GM19035 (cell line): ENCODE results near the gene CDH15.
"Not testable (repeated sequence)": the region's sequence is repeated elsewhere in the genome, so short reads cannot be mapped to it uniquely, and the experiment has no call there.

Experiments used
- ATAC-seq: cut with Tn5 transposase; IDR thresholded peaks from one replicate; pipeline ENCODE4 v1.9.1; 2021; ENCODE audit not compliant: unreplicated experiment

Gene CDH15

GRCh38 chr16:89155184-89155679 is 16.3 kb upstream of the CDH15 start:
- ATAC-seq = no peak

DNA sequence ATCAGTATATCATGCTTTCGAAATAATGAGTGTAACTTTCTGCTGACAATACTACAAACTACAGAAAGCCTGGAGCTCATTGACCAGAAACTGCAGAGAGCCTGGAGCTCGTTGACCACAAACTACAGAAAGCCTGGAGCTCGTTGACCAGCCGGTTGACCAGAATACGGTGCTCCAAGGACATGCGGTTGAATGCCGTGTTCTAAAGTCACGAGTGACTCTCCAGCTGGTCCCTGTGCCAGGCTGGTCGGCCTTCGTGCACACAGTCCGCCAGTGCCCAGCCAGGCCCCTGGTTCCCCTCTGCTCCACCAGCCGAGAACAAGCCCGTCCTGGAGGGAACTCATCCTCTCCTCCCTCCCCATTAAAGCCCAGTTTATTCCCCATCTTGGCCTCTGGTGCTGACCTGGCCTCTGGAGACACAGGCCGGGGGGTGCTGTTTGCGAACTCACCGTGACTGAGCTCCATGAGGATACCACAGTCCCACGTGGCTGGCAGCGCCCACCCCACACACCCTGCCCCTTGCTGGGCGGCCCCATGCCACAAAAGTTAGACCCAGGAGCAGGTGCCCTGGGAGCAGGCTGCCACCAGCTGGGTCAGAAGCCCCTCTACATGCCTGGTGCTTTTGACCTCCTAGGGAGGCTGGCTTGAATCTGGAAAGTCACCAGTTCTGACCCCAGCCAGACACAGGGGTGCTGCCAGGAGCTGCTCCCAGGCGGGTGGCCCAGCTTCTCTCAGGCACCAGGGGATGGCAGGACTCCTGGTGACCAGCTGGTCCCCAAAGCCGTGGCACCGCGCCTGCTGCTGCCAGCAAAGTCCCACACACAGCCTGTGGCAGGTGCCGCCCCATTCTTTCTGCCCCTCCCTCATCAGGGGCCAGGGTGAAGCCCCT is 15.5 kb upstream of the CDH15 start:
- no peak for ATAC-seq

- no peak for ATAC-seq
Measured at GRCh38 chr16:89156740-89157645, 14.6 kb upstream of the CDH15 start.

GRCh38 chr16:89157778-89158177 is 13.8 kb upstream of the CDH15 start:
- no peak for ATAC-seq

DNA sequence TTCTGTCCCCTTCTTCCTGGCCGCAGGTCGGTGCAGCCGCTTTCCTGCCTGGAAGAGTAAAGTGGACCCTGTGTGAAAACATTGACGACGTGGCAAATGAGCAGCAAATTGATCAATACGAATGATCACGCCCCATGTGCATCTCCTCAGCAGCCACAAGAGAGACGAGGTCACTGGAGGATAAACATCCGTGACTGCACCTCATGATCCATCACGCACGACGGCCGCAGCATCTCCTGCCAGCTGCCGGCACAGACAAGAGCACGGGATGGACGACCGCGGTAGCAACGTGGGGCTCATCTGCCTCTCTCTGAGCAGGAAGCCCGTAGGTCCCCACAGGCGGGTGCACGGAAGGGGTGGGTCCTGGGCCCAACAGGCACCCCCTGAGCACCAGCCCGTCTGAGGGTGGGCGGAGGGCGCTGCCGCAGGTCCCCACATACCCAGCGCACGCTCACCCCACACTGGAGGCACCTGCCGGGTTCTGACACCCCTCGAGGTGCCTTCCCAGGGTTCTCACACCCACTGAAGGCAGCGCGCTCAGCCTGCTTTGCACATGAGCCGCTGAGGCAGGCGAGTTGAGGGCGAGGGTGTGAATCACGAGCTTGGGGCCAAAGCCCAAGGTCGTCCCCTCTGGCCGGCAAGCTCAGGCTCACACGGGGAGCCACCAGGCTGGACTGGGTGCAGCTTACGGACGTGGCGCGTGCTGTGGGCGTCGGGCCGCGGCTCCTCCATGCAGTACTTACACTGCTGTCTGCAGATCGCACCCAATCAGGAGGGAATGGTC is 12.3 kb upstream of the CDH15 start:
- ATAC-seq = no peak

DNA sequence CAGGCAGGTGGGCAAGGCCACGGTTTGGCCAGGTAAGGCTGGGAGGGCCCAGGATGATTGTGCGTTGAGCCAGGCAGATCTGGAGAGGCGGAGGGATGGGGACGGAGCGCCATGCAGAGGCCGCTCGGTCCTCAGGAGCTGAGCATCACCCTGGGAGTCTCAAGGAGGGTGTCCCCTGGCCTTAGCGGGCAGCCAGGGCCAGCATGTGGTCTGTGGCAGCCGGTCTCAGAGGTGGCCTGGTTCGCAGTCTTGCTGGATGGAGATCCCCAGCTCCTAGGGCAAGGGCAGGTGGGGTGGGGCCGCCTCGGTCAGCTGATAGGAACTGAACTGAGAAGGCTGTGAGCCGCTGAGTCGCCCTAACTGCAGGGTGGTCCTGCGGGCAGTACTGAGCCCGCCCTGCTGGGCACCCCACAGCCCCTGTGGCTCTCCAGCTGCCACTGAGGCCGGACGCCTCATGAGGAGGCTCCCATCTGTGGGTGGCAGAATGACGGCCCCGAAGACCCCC is 11.6 kb upstream of the CDH15 start:
- ATAC-seq = no peak

GRCh38 chr16:89160977-89161701 is 10.4 kb upstream of the CDH15 start:
- no peak for ATAC-seq

DNA sequence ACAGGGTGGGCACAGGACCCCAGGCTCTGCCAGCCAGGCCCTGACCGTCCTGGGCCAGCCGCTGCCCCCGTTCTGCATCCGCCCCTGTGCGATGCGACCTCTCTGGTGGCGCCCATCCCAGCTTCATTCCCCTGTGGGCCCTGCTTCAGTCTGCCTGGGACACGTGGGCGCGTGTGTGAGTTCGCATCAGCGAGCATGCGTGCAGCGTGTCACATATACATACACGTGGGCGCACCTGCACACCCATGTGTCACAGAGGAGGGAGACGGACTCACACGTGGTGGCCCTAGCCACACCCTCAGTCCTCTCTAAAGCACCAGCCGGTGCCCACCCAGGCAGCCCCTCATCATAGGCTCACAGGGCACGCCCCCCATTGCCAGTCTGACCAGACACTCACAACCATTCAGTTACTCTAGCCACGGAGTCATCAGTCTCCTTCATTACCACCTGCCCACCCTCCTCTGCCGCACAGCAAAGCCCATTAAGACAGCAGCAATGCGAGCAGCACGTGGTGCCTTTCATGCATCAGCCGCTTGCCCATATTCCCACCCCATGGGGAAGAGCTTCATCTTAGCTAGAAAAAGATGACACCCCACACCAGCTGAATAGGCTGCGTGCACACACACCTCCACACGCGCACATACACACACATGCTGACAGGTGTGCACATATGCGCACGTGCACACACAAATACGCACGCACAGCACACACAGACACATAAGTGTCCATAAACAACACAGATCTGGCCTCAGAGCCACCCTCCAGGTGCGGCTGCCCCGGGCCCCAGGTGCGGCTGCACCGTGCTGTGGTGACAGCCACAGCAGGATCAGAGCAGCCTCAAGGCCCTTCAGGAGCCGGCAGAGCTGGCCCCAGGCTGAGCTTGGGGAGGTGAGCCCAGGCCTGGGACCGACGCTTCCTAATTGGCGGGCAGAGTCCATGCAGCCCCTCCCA is 9.5 kb upstream of the CDH15 start:
- no peak for ATAC-seq

GRCh38 chr16:89163297-89163696 is 8.3 kb upstream of the CDH15 start:
- no peak for ATAC-seq

DNA sequence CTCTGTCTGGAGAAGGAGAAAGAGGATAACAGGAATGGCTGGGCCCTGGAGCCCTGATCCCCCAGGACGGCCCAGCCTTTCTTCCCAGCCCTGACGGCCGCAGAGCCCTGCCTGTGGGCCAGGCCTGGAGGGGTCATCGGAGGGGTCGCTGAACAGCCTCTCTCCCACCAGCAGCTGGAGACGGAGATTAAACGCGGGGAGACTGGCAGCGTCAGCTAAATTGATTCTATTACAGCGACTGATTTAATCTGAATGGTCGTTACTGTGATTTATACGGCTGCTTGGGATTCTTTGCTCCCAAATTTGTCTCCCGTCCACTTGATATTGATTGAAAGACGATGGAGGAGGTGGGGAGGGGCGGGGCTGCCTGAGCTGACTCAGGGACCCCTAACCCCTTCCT is 7.1 kb upstream of the CDH15 start:
- ATAC-seq = no peak

DNA sequence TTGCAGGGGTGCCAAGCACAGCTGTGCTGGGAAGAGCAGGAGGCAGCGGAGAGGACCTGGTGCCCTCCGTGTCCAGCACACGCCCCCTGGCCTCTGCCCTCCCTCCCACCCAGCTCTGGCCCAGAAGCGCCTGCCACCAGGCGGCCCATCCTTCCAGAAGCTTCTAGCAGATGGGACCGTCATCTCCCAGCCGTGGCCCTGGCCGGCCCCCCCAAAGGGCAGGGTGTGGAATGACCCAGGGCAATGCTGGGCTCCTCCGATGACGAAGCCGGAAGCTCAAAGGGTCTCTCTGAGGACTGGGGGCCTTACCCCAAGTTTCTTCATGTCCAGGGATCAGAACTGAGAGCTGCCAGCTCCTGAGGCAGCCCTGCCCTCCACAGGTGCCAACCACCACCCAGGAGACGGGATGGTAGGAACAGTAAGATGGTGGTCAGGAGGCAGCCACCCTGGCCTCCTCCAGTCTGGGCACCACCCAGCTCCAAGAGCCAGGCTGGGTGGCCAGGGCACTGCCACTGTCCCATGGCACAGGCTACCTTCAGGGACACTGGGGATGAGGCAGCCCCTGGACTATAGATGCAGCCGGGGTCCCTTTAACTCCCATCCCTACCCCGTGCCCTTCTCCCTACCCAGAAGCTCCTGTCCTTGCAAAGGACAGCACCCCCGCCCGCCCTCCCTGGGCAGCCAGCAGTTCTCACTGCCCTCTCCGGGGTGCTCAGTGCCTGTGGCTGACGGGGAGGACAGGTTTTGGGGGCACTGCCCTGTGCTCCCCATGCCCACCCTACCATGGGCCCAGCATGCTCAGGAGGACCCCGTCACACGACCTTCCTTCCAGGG is 6.5 kb upstream of the CDH15 start:
- no peak for ATAC-seq

DNA sequence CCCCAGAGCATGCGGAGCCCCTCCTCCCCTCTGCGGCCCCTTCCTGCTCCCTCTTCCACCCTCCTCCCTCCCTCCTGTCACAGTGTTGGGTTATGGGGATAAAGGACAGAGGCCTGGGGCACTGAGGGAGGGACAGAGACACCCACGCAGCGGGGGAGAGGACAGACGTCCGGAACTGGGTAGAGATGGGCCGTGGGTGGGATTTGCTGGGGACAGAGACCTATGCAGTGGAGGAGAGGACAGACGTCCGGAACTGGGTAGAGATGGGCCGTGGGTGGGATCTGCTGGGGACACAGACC is 5.9 kb upstream of the CDH15 start:
- ATAC-seq = not testable (repeated sequence)

DNA sequence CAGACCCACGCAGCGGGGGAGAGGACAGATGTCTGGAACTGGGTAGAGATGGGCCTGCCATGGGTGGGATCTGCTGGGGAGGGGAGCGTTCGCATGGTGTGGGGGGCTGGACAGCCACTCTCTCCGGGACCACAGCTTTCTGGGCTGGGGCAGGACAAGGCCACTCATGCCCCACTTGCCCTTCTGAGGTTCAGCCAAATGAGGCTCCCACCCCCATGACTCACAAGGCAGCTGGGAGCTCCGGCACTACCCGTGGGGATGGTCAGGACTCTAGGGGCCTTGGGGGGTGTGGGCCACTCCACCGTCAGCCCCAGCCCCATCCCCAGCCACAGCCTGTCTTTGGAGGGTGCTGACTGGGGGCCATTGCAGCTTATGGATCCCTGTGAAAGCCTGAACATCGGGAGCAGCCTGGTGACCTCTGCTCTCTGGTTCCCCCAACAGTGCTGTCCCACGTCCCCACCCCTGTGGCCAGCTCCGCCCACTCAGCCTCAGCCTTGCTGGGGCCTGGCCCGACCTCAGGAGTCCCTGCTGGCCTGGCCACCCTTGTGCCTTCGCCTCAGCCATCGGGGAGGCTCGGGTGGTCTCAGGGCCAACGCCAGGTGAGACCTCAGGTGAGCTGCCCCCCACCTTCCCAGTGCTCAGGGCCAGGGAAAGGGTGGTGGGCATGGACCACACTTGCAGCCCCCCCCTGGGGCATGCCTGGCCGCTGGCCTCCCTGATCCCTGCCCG is 4.7 kb upstream of the CDH15 start:
- ATAC-seq = no peak

DNA sequence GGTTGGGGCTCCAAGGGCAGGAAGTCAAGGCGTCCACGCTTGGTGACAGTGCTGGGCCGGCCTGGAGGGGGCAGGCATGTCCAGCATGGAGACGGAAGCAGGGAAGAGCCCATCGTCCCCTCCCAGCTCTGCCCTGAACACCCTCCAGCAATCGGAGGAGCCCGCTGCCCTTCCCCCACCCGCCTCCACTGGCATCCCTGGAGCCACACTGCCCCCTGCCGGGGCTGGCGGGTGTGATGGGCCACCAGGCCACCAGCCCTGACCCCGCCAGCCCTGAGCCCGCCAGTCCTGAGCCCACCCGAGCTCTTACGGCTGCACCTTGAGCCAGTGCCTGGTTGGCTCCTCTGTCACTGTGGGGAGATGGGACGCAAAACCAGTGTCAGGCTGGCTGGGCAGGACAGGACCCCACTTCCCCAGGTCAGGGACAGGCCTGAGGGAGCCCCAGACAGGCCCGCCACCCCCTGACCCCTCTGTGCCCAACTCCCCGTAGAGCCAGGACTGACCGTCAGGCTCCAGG is 4.1 kb upstream of the CDH15 start:
- ATAC-seq = no peak

DNA sequence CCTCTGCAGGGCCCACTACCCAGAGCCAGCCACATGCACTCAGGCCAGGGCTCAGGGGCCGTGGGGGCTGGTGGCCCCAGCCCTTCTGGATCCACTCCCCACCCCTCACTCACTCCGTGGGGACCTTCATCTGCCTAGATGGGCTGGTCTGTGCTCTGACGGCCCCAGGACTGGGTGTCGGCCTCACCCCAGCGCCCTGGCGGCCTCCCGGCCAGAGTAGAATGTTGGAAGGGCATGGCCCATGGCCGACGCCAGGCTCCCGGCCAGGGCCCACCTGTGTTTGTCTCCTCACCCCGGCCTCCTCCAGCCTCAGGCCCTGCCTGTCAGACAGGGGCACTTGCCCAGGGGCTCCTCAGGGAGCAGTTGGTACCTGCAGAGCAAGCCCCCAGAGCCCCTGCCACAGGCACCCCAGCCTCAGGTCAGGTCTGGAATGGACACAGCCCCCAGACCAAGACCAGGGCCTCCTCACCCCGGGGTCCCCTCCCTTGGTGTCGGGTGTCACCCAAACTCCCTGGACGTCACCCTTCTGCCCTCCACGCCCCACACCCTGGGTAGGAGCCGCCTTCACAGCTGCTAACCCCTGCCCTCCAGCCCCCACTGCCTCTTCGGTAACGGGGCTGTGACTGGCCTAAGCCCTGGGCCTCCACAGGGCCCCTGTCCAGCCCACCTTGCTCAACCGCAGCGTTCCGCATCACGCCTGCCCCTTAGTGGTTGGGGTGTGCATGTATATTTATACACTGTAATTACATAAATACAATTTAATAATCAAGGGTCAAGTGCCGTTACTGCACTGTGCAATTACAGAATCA is 3.0 kb upstream of the CDH15 start:
- ATAC-seq = no peak

DNA sequence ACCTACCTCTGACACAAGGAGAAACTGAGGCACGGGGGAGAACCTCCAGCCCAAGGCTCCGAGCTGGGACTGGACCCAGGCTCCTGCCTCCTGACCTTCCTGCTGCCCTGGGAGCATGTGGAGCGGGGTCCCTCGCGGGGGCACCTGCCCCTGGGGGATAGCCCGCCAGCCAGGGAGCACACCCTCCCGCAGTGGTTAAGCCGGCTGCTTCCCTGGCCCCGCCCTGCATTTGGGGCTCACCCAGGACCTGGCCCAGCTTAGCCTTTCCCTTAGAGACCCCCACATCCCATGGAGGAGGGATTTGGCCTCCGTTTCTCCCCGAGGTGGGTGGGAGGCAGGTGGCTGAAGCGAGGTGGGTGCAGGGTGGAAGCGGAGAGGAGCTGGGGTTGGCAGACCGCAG is 1.8 kb upstream of the CDH15 start:
- ATAC-seq = no peak
